CD4-positive, alpha-beta T cell (primary cell): ENCODE data around the gene RAPGEF5. TPM values are rescaled to one million over a fixed set of nuclear protein-coding genes. Genes with fewer than 3 reads are reported as not detected.

Source experiments
- ATAC-seq: fragments of 200-7000 bp; cut with Tn5 transposase; one replicate; pipeline ENCODE4 v1.10.0; 2022; ENCODE audit warnings: mild to moderate bottlenecking; ENCODE audit not compliant: poor library complexity
- CTCF ChIA-PET: fragments of 350-600 bp; sonication (Branson Sonifier 250); formaldehyde crosslinking; loops from one replicate; lab custom pipeline; 2021; ENCODE audit warnings: antibody characterized with exemption, inconsistent platforms; lab: Charles Lee
- POLR2A ChIA-PET: fragments of 350-600 bp; sonication (Branson Sonifier 250); formaldehyde crosslinking; loops from one replicate; lab custom pipeline; 2021; ENCODE audit warnings: antibody characterized with exemption, inconsistent platforms; lab: Charles Lee
- DNase-seq, 14 experiments: peaks; one replicate each; pipeline ENCODE4 v3.0.0-alpha.2; 2013 to 2020; ENCODE audit warnings: mixed read lengths in 2 of 14
- H3K27ac ChIP-seq, 2 donors: one replicate each; pipeline versions ENCODE4 v1.5.1 to v1.7.0; 2013; ENCODE audit warnings: low read length in 2 of 2, low read depth in 1 of 2, mild to moderate bottlenecking in 1 of 2
- H3K27me3 ChIP-seq, 2 experiments: 1 replicate in 1 of 2; 2 replicates in 1 of 2; pipeline versions ENCODE4 v1.6.1 to v1.7.0; 2013; ENCODE audit warnings: low read length in 2 of 2, control low read depth in 1 of 2, mild to moderate bottlenecking in 1 of 2, moderate library complexity in 1 of 2; ENCODE audit not compliant: insufficient read depth in 2 of 2, control insufficient read depth in 1 of 2
- H3K36me3 ChIP-seq: one replicate; pipeline ENCODE4 v1.6.1; 2013; ENCODE audit warnings: low read length, control low read depth; ENCODE audit not compliant: insufficient read depth
- H3K4me1 ChIP-seq: one replicate; pipeline ENCODE4 v1.6.1; 2013; ENCODE audit warnings: low read length, control low read depth; ENCODE audit not compliant: insufficient read depth
- H3K4me3 ChIP-seq: one replicate; pipeline ENCODE4 v1.5.1; 2013; ENCODE audit warnings: mild to moderate bottlenecking, low read length, moderate library complexity
- H3K9me3 ChIP-seq, 2 experiments: 1 replicate in 1 of 2; 2 replicates in 1 of 2; pipeline versions ENCODE4 v1.6.1 to v1.7.0; 2013; ENCODE audit warnings: low read length in 2 of 2, mild to moderate bottlenecking in 2 of 2, control low read depth in 1 of 2, moderate library complexity in 1 of 2; ENCODE audit not compliant: control insufficient read depth in 1 of 2, insufficient read depth in 1 of 2
- H3K27ac Mint-ChIP-seq: one replicate; pipeline ENCODE4 v1.8.0; 2020; ENCODE audit warnings: mixed read lengths
- H3K27me3 Mint-ChIP-seq: one replicate; pipeline ENCODE4 v1.8.0; 2021; ENCODE audit warnings: mixed read lengths
- H3K36me3 Mint-ChIP-seq: one replicate; pipeline ENCODE4 v1.8.0; 2021; ENCODE audit warnings: low read depth, mixed read lengths
- H3K4me1 Mint-ChIP-seq: one replicate; pipeline ENCODE4 v1.8.0; 2021; ENCODE audit warnings: low read depth, mixed read lengths
- H3K4me3 Mint-ChIP-seq: one replicate; pipeline ENCODE4 v1.8.0; 2020; ENCODE audit warnings: mild to moderate bottlenecking, mixed read lengths
- H3K9me3 Mint-ChIP-seq: one replicate; pipeline ENCODE4 v1.8.0; 2020; ENCODE audit warnings: mixed read lengths
- CTCF ChIP-seq: fragments of 200-600 bp; IDR thresholded peaks from one replicate; pipeline ENCODE4 v1.8.0; 2022; ENCODE audit warnings: antibody characterized with exemption, mild to moderate bottlenecking
- intact Hi-C, 2 experiments: fragments of 100-400 bp; cut with DNase I in 1 of 2; cut with micrococcal nuclease in 1 of 2; formaldehyde crosslinking; loops; one replicate each; pipeline versions ENCODE4 v1.15.1 to v1.9.0; 2023 to 2025; cut with DNase I, micrococcal nuclease
- total RNA-seq, 174 experiments: library from RNA in 2 of 174; stranded (reverse) in 2 of 174; gene quantifications; one replicate each; pipeline ENCODE4 v1.2.3 and lab custom pipeline; 2021 to 2026

The RAPGEF5 gene
- total RNA-seq, 2 experiments from 2014 or later: 0.17 TPM; not detected in 1

GRCh38 chr7:22138886-22139285 lies 218.1 kb downstream of the RAPGEF5 start:
- DNase-seq (no peak), ATAC-seq (no peak)
- TF ChIP-seq CTCF: no peak
- H3K27me3 Mint-ChIP-seq: no peaks in the 10 kb centered on the region
- H3K4me3 ChIP-seq: no peak overlapping the region
- H3K9me3 Mint-ChIP-seq: no peaks in the 10 kb centered on the region
- H3K27ac Mint-ChIP-seq: no peak overlapping the region
- H3K4me1 ChIP-seq: no peaks in the 10 kb centered on the region
- ChIA-PET POLR2A (no interaction called here), CTCF (no interaction called here)
- no peaks in the 10 kb centered on the region for H3K36me3 ChIP-seq
- H3K27ac ChIP-seq: no peak overlapping the region
- intact Hi-C loops: no loop called here
- H3K27me3 ChIP-seq: no peaks in the 10 kb centered on the region
- H3K36me3 Mint-ChIP-seq: no peaks in the 10 kb centered on the region
- no peak overlapping the region for H3K4me3 Mint-ChIP-seq
- no peaks in the 10 kb centered on the region for H3K4me1 Mint-ChIP-seq
- no peaks in the 10 kb centered on the region for H3K9me3 ChIP-seq

GRCh38 chr7:22138106-22138505 lies 218.8 kb downstream of the RAPGEF5 start:
- Mint-ChIP-seq H3K4me1 (no peaks in the 10 kb centered on the region), H3K36me3 (no peaks in the 10 kb centered on the region), H3K4me3 (no peak overlapping the region), H3K27me3 (no peaks in the 10 kb centered on the region), H3K27ac (no peak overlapping the region), H3K9me3 (no peaks in the 10 kb centered on the region)
- Histone ChIP-seq H3K27me3 (no peaks in the 10 kb centered on the region), H3K4me1 (no peaks in the 10 kb centered on the region), H3K9me3 (no peaks in the 10 kb centered on the region), H3K36me3 (no peaks in the 10 kb centered on the region), H3K4me3 (no peak overlapping the region), H3K27ac (no peak overlapping the region)
- intact Hi-C loops: no loop called here
- CTCF ChIA-PET: no interaction called here
- DNase-seq (no peak), ATAC-seq (no peak)
- TF ChIP-seq CTCF: no peak
- POLR2A ChIA-PET: no interaction called here

- no peak overlapping the region for H3K27ac Mint-ChIP-seq
- DNase-seq (no peak), ATAC-seq (no peak)
- ChIA-PET CTCF (no interaction called here), POLR2A (no interaction called here)
- H3K36me3 Mint-ChIP-seq: no peaks in the 10 kb centered on the region
- no peaks in the 10 kb centered on the region for H3K9me3 ChIP-seq
- no peak overlapping the region for H3K27ac ChIP-seq
- no peaks in the 10 kb centered on the region for H3K9me3 Mint-ChIP-seq
- H3K36me3 ChIP-seq: no peaks in the 10 kb centered on the region
- no peaks in the 10 kb centered on the region for H3K27me3 Mint-ChIP-seq
- H3K4me1 Mint-ChIP-seq: no peaks in the 10 kb centered on the region
- no peak overlapping the region for H3K4me3 ChIP-seq
- no peak for TF ChIP-seq CTCF
- H3K27me3 ChIP-seq: no peaks in the 10 kb centered on the region
- no peak overlapping the region for H3K4me3 Mint-ChIP-seq
- H3K4me1 ChIP-seq: no peaks in the 10 kb centered on the region
- intact Hi-C loops: no loop called here
Measured at GRCh38 chr7:22137466-22137865, 219.5 kb downstream of the RAPGEF5 start.
